ENCODE data around the gene EEIG1. TPM values are rescaled to one million over a fixed set of nuclear protein-coding genes. Genes with fewer than 3 reads are reported as not detected.
A peak's percentile ranks its signal among the peaks of the same experiment; 100 is the strongest.

EEIG1 gene
- total RNA-seq, 2 donors from 2014 or later, result 41.9 to 42.0 TPM

GRCh38 chr9:127991757-127992274, 11.0 kb upstream of the EEIG1 start:
- intact Hi-C loops (cut with DNase I), result no loop called here
- no peaks in the 10 kb centered on the region for H3K27me3 ChIP-seq
- 92 to 100% methylated on average over 3 of the region's 3 CpGs for WGBS, 2 donors
- ATAC-seq (no peak), DNase-seq (no peak)
- H3K27ac ChIP-seq, result peak overlapping the region in 2 of 4 donors; percentile 75 to 78
- H3K9me3 ChIP-seq, result no peaks in the 10 kb centered on the region
- H3K4me1 ChIP-seq, result peaks cover 45% of the 10 kb centered on the region
- no peak overlapping the region for H3K4me3 ChIP-seq
- H3K36me3 ChIP-seq (replicated peaks in 1 of 2; ENCODE audit: insufficient read depth in 1 of 2, low read depth in 2 of 2), result no peaks in the 10 kb centered on the region
- TF ChIP-seq, protein P1, sequence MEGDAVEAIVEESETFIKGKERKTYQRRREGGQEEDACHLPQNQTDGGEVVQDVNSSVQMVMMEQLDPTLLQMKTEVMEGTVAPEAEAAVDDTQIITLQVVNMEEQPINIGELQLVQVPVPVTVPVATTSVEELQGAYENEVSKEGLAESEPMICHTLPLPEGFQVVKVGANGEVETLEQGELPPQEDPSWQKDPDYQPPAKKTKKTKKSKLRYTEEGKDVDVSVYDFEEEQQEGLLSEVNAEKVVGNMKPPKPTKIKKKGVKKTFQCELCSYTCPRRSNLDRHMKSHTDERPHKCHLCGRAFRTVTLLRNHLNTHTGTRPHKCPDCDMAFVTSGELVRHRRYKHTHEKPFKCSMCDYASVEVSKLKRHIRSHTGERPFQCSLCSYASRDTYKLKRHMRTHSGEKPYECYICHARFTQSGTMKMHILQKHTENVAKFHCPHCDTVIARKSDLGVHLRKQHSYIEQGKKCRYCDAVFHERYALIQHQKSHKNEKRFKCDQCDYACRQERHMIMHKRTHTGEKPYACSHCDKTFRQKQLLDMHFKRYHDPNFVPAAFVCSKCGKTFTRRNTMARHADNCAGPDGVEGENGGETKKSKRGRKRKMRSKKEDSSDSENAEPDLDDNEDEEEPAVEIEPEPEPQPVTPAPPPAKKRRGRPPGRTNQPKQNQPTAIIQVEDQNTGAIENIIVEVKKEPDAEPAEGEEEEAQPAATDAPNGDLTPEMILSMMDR (IDR thresholded peaks at IDR 0.05), result no peak
- no peak for TF ChIP-seq POLR2A (IDR thresholded peaks at IDR 0.05)

GRCh38 chr9:127991017-127991756, 10.4 kb upstream of the EEIG1 start:
- Histone ChIP-seq H3K27me3 (no peaks in the 10 kb centered on the region), H3K36me3 (replicated peaks in 1 of 2; ENCODE audit: insufficient read depth in 1 of 2, low read depth in 2 of 2) (no peaks in the 10 kb centered on the region), H3K9me3 (no peaks in the 10 kb centered on the region), H3K4me3 (no peak overlapping the region), H3K27ac (peak overlapping the region; percentile 8 to 78 (median 70)), H3K4me1 (peaks cover 50% of the 10 kb centered on the region)
- peak in 1 of 3 donors; percentile 50 for TF ChIP-seq POLR2A (IDR thresholded peaks at IDR 0.05)
- TF ChIP-seq, protein P1 (IDR thresholded peaks at IDR 0.05), result no peak
- WGBS, 2 donors, result 35 to 40% methylated on average over 8 to 10 of the region's 10 CpGs
- DNase-seq (peak; percentile 70 to 81 (median 74)), ATAC-seq (peak; percentile 71)
- intact Hi-C loops (cut with DNase I), result no loop called here

GRCh38 chr9:127990554-127990953, 9.8 kb upstream of the EEIG1 start:
- ATAC-seq, result no peak
- 83 to 86% methylated on average over 3 of the region's 3 CpGs for WGBS, 2 donors
- Histone ChIP-seq H3K9me3 (no peaks in the 10 kb centered on the region), H3K27ac (peak overlapping the region; percentile 8 to 78 (median 70)), H3K4me3 (no peak overlapping the region), H3K36me3 (replicated peaks in 1 of 2; ENCODE audit: insufficient read depth in 1 of 2, low read depth in 2 of 2) (no peaks in the 10 kb centered on the region), H3K27me3 (no peaks in the 10 kb centered on the region), H3K4me1 (peaks cover 55% of the 10 kb centered on the region)
- no peak for DNase-seq
- TF ChIP-seq, protein P1 (IDR thresholded peaks at IDR 0.05), result no peak
- intact Hi-C loops (cut with DNase I), result no loop called here

- Histone ChIP-seq H3K9me3 (no peaks in the 10 kb centered on the region), H3K4me3 (no peak overlapping the region), H3K36me3 (replicated peaks in 1 of 2; ENCODE audit: insufficient read depth in 1 of 2, low read depth in 2 of 2) (no peaks in the 10 kb centered on the region), H3K27me3 (no peaks in the 10 kb centered on the region), H3K27ac (peak overlapping the region in 3 of 4 donors; percentile 86 to 92 (median 91)), H3K4me1 (peaks cover 55% of the 10 kb centered on the region)
- 52 to 100% methylated on average over 1 to 4 of the region's 4 CpGs for WGBS, 2 donors
- intact Hi-C loops (cut with DNase I), result no loop called here
- peak in 3 of 4 donors; percentile 18 to 33 (median 26) for DNase-seq
- TF ChIP-seq, protein P1 (IDR thresholded peaks at IDR 0.05), result no peak
- TF ChIP-seq POLR2A (IDR thresholded peaks at IDR 0.05), result no peak
- no peak for ATAC-seq
These were observed 8.3 kb upstream of the EEIG1 start for GRCh38 chr9:127989094-127989493.

All from body of pancreas (tissue), 4 donors.